Epithelial cell of proximal tubule (primary cell): Measurements from ENCODE around the gene TBC1D26. TPM values are rescaled to one million over a fixed set of nuclear protein-coding genes. Genes with fewer than 3 reads are reported as not detected.
"Not testable (repeated sequence)": the region's sequence is repeated elsewhere in the genome, so short reads cannot be mapped to it uniquely, and the experiment has no call there.

Experiments
- DNase-seq: peaks from one replicate; pipeline ENCODE4 v3.0.0-alpha.2; 2011; ENCODE audit warnings: low read depth
- H3K4me3 ChIP-seq: 2 replicates; pipeline ENCODE4 v1.5.1; 2011; ENCODE audit warnings: low read depth, mild to moderate bottlenecking, low read length
- total RNA-seq: library from RNA; depleted of rRNA; stranded (reverse); fragments of >200 nt; gene quantifications from 2 replicates; pipeline ENCODE4 v1.2.3, GENCODE V29; 2015
- TF ChIP-seq, protein P1 (sequence below): conservative IDR thresholded peaks from 2 replicates; pipeline ENCODE4 v1.5.1; 2012; ENCODE audit warnings: low read depth, mild to moderate bottlenecking, low read length

Gene TBC1D26
- total RNA-seq, 1 donor from 2014 or later, result not detected

DNA sequence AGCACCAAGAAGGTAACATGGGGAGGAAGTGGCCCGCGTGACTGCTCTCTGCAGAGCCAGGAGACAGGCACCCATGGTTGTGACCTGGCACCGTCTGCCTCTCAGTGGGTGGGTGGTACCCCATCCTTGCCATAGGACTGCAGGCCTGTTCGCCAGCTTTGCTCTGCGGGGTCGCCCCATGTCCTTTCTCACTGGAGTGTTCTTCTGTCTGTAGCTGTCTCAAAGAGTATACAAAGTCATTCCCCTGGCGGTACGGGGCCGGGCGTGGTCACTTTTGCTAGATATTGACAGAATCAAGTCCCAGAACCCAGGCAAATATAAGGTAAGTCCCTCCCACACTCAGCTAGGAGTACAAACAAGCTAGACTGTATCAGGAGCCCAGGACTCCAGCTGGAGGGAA, 6.0 kb downstream of the TBC1D26 start:
- H3K4me3 ChIP-seq, result no peak overlapping the region
- TF ChIP-seq, protein P1, sequence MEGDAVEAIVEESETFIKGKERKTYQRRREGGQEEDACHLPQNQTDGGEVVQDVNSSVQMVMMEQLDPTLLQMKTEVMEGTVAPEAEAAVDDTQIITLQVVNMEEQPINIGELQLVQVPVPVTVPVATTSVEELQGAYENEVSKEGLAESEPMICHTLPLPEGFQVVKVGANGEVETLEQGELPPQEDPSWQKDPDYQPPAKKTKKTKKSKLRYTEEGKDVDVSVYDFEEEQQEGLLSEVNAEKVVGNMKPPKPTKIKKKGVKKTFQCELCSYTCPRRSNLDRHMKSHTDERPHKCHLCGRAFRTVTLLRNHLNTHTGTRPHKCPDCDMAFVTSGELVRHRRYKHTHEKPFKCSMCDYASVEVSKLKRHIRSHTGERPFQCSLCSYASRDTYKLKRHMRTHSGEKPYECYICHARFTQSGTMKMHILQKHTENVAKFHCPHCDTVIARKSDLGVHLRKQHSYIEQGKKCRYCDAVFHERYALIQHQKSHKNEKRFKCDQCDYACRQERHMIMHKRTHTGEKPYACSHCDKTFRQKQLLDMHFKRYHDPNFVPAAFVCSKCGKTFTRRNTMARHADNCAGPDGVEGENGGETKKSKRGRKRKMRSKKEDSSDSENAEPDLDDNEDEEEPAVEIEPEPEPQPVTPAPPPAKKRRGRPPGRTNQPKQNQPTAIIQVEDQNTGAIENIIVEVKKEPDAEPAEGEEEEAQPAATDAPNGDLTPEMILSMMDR, result no peak
- no peak for DNase-seq

DNA sequence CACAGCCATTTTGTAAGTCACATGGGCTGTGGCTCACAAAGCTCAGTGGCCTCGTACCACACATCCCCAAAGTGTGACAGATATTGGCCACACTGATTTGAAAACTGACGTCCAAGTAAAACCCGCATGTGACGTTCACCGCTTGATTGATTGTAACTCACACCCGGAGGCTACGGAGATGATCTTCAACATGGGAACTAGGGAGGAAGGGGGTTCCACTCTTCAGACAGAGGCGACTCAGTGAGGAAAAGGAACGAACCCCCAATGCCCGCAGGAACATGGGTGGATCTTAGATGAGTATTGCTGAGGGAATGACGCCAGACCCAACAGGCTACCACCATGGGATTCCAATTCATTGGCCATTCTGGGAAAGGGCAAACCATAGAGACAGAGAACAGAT, 7.2 kb downstream of the TBC1D26 start:
- not testable (repeated sequence) for DNase-seq, H3K4me3 ChIP-seq

GRCh38 chr17:15740041-15740440, 8.0 kb downstream of the TBC1D26 start:
- H3K4me3 ChIP-seq, DNase-seq: not testable (repeated sequence)

DNA sequence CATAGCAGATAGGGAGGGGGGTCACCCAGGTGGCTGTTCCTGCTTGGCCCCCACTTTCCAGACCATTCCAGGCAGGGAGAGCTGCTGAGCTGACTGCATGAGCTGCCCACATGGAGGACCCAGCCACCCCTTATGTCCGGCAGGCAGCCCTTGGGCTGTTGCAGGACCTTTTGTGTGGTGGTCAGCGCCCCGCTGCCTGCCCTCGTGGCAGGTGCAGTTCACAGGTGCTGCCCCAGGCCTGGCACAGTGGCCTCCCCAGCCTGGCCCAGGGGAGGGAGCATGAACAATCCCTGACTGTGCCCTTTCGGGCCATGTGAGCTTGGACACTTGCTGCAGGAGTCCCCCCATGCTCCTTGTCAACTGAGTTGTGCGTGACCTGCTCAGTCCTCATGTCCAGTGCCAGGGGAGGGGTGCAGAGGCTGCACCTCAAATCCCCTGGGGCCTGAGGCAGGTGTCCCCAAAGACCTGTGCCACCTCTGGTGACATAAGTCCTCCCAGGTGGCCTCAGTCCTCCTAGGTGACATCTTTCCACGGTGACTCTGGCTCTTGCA, 8.6 kb downstream of the TBC1D26 start:
- no peak for DNase-seq
- no peak overlapping the region for H3K4me3 ChIP-seq
- TF ChIP-seq, protein P1, result no peak

GRCh38 chr17:15741624-15742023, 9.5 kb downstream of the TBC1D26 start:
- DNase-seq, result no peak
- TF ChIP-seq, protein P1, result no peak

GRCh38 chr17:15742051-15742795, 10.1 kb downstream of the TBC1D26 start:
- no peak for DNase-seq
- TF ChIP-seq, protein P1, result no peak

More at GRCh38 chr17:15741624-15742023, 9.5 kb downstream of the TBC1D26 start:
- no peak overlapping the region for H3K4me3 ChIP-seq

DNA sequence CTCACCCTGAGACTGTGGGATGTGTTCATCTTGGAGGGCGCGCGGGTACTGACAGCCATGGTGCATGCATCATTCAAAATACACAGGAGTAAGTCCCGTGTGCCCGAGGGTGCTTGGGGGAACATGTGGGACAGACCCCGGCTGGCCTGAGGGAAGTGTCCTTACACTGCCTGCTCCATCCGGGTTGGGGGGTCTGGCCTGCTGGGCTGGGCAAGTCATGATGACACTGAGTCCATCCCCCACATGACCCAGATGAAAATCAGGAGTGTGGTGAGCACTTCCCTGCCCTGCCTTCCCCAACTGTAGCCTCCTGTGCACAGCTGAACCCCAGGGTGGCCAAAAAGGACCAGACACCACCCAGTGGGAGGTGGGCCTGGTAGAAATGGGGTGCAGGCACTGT, 10.8 kb downstream of the TBC1D26 start:
- no peak overlapping the region for H3K4me3 ChIP-seq
- TF ChIP-seq, protein P1, result no peak
- DNase-seq, result no peak

More at GRCh38 chr17:15742051-15742795, 10.1 kb downstream of the TBC1D26 start:
- H3K4me3 ChIP-seq, result no peak overlapping the region

GRCh38 chr17:15744074-15744676, 12.1 kb downstream of the TBC1D26 start:
- no peak for DNase-seq
- TF ChIP-seq, protein P1, result no peak
- H3K4me3 ChIP-seq, result no peak overlapping the region
